ENCODE data around the gene CFAP410.
A peak's percentile ranks its signal among the peaks of the same experiment; 100 is the strongest.
"Not testable (repeated sequence)": the region's sequence is repeated elsewhere in the genome, so short reads cannot be mapped to it uniquely, and the experiment has no call there.

The CFAP410 gene

DNA sequence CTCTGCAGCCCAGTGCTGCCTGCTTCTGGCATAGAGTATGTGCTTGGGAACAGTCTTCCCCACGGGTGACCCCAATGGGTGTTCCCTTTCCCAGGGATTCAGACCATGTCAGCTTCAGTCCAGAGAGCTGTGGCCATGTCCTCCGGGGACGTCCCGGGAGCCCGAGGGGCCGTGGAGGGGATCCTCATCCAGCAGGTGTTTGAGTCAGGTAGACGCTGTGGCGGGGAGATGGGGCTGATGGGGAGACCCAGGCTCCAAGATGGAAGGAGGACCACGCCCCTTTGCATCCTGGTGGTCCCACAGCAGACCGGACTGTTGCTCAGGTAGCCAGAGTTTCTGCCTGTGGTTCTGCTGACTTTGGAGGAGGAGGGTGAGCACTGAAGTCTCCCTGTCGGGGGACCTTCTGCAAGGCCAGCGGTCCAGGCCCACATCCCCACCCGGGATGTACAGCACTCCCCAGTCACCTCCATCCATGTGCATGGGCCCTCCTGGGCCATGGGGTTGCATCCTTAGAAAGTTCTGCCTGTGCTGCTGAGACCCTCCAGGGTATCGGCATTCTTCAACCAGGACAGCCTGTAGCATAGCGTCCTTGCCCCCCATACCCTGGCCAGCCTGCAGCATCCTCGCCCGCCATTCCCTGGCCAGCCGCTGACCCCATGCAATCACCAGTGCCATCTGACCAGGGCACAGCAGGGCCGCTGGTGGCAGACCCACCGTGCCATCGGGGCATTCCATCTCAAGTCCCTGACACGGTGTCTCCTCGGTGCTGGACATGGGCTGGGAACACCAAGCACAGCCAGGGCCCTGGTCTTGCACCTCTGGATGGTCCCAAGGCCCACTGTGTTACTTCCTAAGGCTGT is 50.7 kb downstream of the CFAP410 start:
- DNase-seq (ENCODE audit: low spot score) (no peak), FAIRE-seq (peak; percentile 59)

DNA sequence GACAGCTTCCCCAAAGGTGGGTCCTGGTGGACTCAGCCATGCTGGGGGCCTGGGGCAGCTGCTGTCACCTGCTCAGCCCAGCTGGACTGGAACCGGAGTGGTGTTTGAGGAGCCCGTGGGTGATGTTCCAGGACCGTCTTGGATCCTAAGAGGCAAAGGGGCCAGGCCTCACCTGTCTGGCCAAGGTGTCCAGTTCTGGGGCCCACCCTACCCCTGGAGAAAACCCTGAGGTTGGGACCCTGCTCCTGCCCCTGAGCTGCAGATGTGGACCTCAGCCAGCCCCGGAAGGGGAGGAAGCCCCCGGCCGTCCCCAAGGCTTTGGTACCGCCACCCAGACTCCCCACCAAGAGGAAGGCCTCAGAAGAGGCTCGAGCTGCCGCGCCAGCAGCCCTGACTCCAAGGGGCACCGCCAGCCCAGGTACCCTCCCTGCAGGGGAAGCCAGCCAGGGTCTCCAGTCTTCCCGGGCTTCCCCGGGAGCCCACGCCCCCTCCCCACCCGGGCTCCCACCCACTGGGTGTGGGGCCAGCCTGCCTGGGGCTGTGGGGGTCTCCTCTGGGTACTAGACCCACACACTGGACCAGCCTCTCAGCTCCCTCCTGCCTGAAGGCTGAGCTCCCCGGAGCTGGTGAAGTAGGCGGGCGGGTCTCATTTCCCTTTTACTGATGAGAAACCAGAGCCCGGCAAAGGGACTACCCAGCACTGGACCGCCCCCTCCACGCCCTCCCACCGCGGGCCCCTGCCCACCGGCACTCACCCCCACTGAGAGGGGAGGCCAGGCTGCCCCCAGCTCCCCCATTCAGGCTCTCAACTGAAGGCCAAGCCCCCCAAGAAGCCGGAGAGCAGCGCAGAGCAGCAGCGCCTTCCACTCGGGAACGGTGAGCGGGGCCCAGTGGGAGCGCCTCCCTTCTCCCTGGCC is 52.2 kb downstream of the CFAP410 start:
- DNase-seq (ENCODE audit: low spot score) (no peak), FAIRE-seq (no peak)

DNA sequence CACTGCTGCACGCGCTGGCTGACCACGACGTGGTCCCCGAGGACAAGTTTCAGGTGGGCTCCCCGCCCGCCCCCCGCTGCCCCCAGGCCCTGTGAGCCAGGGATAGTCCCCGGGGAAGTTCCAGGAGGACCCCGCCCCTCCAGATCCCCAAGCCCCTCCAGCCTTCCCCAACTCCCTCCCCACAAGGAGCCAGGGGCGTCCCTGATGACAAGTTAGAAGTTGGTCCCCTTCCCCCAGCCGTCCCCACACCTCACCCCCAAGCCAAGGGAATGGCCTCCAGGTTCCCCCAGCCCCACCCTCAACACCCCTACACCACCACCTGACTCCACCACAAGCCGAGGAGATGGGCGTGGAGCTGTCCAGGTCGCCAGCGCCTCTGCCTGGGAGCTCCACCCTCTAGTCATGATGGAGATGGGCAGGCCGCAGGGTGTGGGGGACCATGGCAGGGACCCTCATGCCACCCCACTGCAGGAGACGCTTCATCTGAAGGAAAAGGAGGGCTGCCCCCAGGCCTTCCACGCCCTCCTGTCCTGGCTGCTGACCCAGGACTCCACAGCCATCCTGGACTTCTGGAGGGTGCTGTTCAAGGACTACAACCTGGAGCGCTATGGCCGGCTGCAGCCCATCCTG is 53.0 kb downstream of the CFAP410 start:
- FAIRE-seq (no peak), DNase-seq (ENCODE audit: low spot score) (no peak)

DNA sequence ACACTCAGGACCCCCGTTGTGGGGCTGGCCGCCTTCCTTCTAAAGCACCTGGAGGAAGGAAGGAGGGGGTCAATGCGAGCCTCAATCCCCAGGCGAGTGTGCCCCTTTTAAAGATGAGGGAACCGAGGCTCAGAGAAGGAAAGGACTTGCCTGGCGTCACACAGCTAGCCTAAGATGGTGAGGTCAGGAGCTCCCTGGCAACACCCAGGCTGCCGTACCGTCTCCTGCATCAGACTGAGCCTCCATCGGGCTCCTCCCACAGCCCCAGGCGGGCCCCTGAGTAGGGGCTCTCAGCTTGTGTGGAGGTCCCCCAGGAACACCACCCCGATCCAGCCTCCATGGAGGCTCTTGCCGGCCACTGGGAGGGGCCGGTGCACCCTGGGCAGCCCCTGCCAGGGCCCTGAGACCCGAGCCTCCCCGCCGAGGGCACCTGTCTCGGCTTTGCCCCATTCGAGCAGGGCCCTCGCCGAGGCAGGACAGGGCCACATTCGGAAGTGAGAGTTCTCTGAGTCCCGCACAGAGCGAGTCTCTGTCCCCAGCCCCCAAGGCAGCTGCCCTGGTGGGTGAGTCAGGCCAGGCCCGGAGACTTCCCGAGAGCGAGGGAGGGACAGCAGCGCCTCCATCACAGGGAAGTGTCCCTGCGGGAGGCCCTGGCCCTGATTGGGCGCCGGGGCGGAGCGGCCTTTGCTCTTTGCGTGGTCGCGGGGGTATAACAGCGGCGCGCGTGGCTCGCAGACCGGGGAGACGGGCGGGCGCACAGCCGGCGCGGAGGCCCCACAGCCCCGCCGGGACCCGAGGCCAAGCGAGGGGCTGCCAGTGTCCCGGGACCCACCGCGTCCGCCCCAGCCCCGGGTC is 53.8 kb downstream of the CFAP410 start, which contains the start of gene AIRE:
AIRE (plus strand) TSS at position 739 of the 855 bp plus-strand sequence. CDS start 131 bp downstream, outside the sequence.
- FAIRE-seq (no peak), DNase-seq (ENCODE audit: low spot score) (no peak)

DNA sequence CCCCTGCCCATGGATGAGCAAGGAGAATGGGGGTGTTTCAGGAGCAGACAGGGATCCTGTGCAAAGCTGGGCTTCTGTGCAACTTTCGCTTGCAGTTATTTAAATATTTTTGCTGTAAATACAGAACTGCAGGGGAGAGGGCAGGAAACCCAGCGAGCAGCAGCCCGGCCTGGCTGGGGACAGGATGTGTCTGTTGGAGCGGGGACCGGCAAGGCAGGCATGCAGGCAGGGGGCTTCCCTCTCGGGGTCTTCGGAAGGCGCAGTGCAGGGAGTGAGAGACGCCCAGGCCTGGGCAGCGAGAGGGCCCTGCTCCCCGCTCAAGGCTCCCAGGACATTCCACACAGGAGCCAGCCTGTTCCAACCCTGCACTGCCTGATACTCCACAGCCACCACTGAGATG is 55.2 kb downstream of the CFAP410 start:
- no peak for FAIRE-seq
- DNase-seq (ENCODE audit: low spot score) = no peak

DNA sequence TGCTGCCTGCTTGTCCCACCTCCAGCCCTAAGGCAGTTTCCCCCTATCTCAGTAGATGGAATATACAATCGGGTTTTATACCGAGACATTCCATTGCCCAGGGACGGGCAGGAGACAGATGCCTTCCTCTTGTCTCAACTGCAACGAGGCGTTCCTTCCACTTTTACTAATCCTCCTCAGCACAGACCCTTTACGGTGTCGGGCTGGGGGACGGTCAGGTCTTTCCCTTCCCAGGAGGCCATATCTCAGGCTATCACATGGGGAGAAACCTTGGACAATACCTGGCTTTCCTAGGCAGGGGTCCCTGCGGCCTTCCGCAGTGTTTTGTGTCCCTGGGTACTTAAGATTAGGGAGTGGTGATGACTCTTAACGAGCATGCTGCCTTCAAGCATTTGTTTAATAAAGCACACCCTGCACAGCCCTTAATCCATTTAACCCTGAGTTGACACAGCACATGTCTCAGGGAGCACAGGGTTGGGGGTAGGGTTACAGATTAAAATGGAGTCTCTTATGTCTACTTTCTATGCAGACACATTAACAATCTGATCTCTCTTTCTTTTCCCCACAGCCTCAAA is 55.9 kb downstream of the CFAP410 start:
- not testable (repeated sequence) for FAIRE-seq; DNase-seq (ENCODE audit: low spot score)

DNA sequence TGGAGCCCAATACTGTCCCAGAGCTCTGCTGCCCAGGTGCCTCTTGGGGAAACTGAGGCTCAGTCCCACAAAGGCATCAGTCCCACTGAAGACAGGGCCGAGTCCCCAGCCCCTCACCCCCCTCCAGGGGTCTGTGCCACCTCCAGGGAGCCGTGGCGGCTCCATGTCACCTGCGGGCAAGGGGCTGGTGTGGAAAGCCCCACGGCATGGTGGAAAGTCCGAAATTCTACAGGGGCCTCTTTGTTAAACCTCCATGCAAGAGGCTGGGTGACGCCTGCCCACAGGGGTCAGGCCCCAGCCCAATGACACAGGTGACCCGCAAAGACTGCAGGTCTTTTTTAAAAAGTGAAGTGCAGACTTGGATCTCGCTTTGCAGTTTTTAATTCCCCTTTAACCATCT is 56.8 kb downstream of the CFAP410 start:
- FAIRE-seq = no peak
- DNase-seq (ENCODE audit: low spot score) = no peak

DNA sequence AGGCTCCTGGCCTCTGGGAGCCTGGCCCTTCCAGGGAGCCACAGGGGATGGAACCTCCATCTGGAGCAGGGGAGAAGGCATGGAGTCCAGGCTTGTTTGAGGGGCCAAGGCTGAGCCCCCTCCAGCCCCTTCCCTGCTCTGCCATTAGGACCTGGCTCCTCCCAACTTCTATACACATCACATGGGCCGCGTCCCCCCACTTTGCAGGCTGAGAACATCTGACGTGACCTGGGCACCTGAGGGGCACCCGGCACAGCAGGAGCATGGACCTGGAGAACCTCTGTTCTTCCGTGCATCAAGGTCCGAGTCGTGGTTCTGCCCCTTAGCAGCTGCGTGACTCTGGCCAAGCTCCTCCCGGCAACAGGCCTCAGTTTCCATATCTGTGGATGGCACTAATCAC is 57.4 kb downstream of the CFAP410 start:
- FAIRE-seq = no peak
- no peak for DNase-seq (ENCODE audit: low spot score)

DNA sequence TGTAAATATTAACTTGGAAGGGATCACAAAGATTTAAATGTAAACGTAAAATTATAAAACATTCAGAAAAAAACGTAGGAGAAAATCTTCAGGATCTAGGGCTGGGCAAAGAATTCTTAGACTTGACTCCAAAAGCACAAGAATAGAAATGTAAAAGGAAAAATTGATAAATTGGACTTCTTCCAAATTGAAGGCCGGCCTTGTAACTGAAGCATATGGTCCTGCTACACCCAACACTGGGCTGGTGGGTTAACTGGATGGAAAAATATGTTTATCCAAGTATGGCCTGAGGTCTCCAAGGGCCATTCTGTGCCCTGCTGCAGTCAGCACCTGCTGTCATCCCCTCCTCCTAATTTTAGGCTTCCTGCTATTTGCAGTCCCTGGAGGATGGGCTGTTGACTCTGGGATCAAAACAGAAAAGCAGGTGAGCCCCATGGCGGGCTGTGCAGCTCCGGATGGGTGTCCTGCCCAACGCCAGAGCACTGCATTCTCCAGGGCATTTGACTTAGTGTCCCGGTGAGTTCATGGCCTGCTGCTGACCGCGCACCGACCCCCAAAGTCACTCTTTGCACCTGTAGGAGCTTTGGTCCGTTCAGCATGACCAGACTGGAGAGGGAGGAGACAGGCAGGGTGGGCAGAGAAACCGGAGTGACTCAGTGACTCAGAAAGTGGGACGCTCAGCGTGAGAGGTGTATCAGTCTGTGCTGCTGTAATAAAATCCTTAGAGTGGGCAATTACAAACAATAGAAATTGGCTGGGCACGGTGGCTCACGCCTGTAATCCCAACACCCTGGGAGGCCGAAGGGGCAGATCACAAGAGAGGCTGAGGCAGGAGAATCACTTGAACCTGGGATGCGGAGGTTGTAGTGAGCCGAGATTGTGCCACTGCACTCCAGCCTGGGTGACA is 59.6 kb downstream of the CFAP410 start:
- DNase-seq (ENCODE audit: low spot score) (no peak), FAIRE-seq (no peak)
